Measurements from ENCODE around the gene MTMR6. TPM values are rescaled to one million over a fixed set of nuclear protein-coding genes. Genes with fewer than 3 reads are reported as not detected.

The MTMR6 gene
- total RNA-seq, 1 experiment from 2014 or later = 10.8 TPM

- CTCF ChIA-PET = no interaction called here
- H4K20me1 ChIP-seq (ENCODE audit: insufficient read depth) = 0 out of 2 replicates have a peak, but pooled peaks cover 9% of the 10 kb centered on the region
- no peaks in the 10 kb centered on the region for H3K9me3 ChIP-seq (ENCODE audit: insufficient read depth, low read depth)
- no peak overlapping the region for H3K4me2 ChIP-seq
- no peak overlapping the region for H3K27ac ChIP-seq
- H3F3A ChIP-seq (ENCODE audit: insufficient read depth, low read depth) = no peaks in the 10 kb centered on the region
- POLR2A ChIA-PET (ENCODE audit: unreplicated experiment) = no interaction called here
- no peaks in the 10 kb centered on the region for H3K36me3 ChIP-seq (ENCODE audit: low read depth)
- H3K79me2 ChIP-seq (ENCODE audit: low read depth) = peaks cover 21% of the 10 kb centered on the region
- no peak overlapping the region for H3K4me3 ChIP-seq
- TF ChIP-seq EZH2 (IDR thresholded peaks at IDR 0.05; ENCODE audit: low read depth) = no peak
- TF ChIP-seq CTCF (conservative IDR thresholded peaks at IDR 0.05) = no peak
- H3K4me1 ChIP-seq (replicated peaks; ENCODE audit: insufficient read depth) = peaks cover 8% of the 10 kb centered on the region
- H3K27me3 ChIP-seq (ENCODE audit: insufficient read depth, low read depth) = no peaks in the 10 kb centered on the region
- H2AFZ ChIP-seq = no peak overlapping the region
- BruUV-seq (replicated peaks) = no TSS peak
- intact Hi-C loops (cut with micrococcal nuclease; ENCODE audit: unreplicated experiment) = no loop called here
- DNase-seq = no peak
- no peaks in the 10 kb centered on the region for H3K9me2 ChIP-seq (ENCODE audit: insufficient read depth)
These were observed 5.9 kb downstream of the MTMR6 start for GRCh38 chr13:25281193-25281934.

- no peak overlapping the region for H2AFZ ChIP-seq
- BruUV-seq (replicated peaks) = no TSS peak
- DNase-seq = no peak
- ChIA-PET CTCF (no interaction called here), POLR2A (ENCODE audit: unreplicated experiment) (no interaction called here)
- no peak overlapping the region for H3K4me2 ChIP-seq
- H3K4me1 ChIP-seq (replicated peaks; ENCODE audit: insufficient read depth) = no peaks in the 10 kb centered on the region
- no peaks in the 10 kb centered on the region for H3K36me3 ChIP-seq (ENCODE audit: low read depth)
- no peak overlapping the region for H3K27ac ChIP-seq
- intact Hi-C loops (cut with micrococcal nuclease; ENCODE audit: unreplicated experiment) = no loop called here
- 0 out of 2 replicates have a peak, but pooled peaks cover 6% of the 10 kb centered on the region for H4K20me1 ChIP-seq (ENCODE audit: insufficient read depth)
- no peaks in the 10 kb centered on the region for H3K9me2 ChIP-seq (ENCODE audit: insufficient read depth)
- H3K27me3 ChIP-seq (ENCODE audit: insufficient read depth, low read depth) = no peaks in the 10 kb centered on the region
- peaks cover 12% of the 10 kb centered on the region for H3K79me2 ChIP-seq (ENCODE audit: low read depth)
- H3K4me3 ChIP-seq = no peak overlapping the region
- no peaks in the 10 kb centered on the region for H3F3A ChIP-seq (ENCODE audit: insufficient read depth, low read depth)
- no peak for TF ChIP-seq CTCF (conservative IDR thresholded peaks at IDR 0.05)
- TF ChIP-seq EZH2 (IDR thresholded peaks at IDR 0.05; ENCODE audit: low read depth) = no peak
- no peaks in the 10 kb centered on the region for H3K9me3 ChIP-seq (ENCODE audit: insufficient read depth, low read depth)
These were observed 6.9 kb downstream of the MTMR6 start for GRCh38 chr13:25280396-25280795.

- no peaks in the 10 kb centered on the region for H3K27me3 ChIP-seq (ENCODE audit: insufficient read depth, low read depth)
- no peak overlapping the region for H2AFZ ChIP-seq
- H3K9me3 ChIP-seq (ENCODE audit: insufficient read depth, low read depth) = no peaks in the 10 kb centered on the region
- no peak overlapping the region for H3K4me3 ChIP-seq
- no peaks in the 10 kb centered on the region for H3K9me2 ChIP-seq (ENCODE audit: insufficient read depth)
- no peak for TF ChIP-seq CTCF (conservative IDR thresholded peaks at IDR 0.05)
- no peak for TF ChIP-seq EZH2 (IDR thresholded peaks at IDR 0.05; ENCODE audit: low read depth)
- no peaks in the 10 kb centered on the region for H3K36me3 ChIP-seq (ENCODE audit: low read depth)
- no peak for DNase-seq
- no peaks in the 10 kb centered on the region for H3K4me1 ChIP-seq (replicated peaks; ENCODE audit: insufficient read depth)
- POLR2A ChIA-PET (ENCODE audit: unreplicated experiment) = no interaction called here
- intact Hi-C loops (cut with micrococcal nuclease; ENCODE audit: unreplicated experiment) = no loop called here
- 0 out of 2 replicates have a peak, but pooled peaks cover 6% of the 10 kb centered on the region for H4K20me1 ChIP-seq (ENCODE audit: insufficient read depth)
- CTCF ChIA-PET = no interaction called here
- BruUV-seq (replicated peaks) = no TSS peak
- no peaks in the 10 kb centered on the region for H3F3A ChIP-seq (ENCODE audit: insufficient read depth, low read depth)
- H3K79me2 ChIP-seq (ENCODE audit: low read depth) = 0 out of 2 replicates have a peak, but pooled peaks cover 3% of the 10 kb centered on the region
- H3K4me2 ChIP-seq = no peak overlapping the region
- no peak overlapping the region for H3K27ac ChIP-seq
These were observed 10.5 kb downstream of the MTMR6 start for GRCh38 chr13:25276748-25277147.
